Astrocyte (in vitro differentiated cells and primary cell): ENCODE results near the gene TNXB. TPM values are rescaled to one million over a fixed set of nuclear protein-coding genes. Genes with fewer than 3 reads are reported as not detected.

Source experiments
- DNase-seq: peaks from one replicate; pipeline ENCODE4 v3.0.0-alpha.2; 2010; ENCODE audit warnings: low read depth
- FAIRE-seq: peaks from 2 replicates; lab custom pipeline; 2011; peaks lifted over from hg19 to GRCh38; lab: Jason Lieb, UNC
- H2AFZ ChIP-seq: 2 replicates; pipeline ENCODE4 v1.6.0; 2012; ENCODE audit warnings: low read depth, low read length, inconsistent platforms
- H3K27ac ChIP-seq: 2 replicates; pipeline ENCODE4 v1.5.1; 2011; ENCODE audit warnings: low read depth, low read length, inconsistent platforms
- H3K27me3 ChIP-seq: 2 replicates; pipeline ENCODE4 v1.6.0; 2011; ENCODE audit warnings: low read length, inconsistent platforms; ENCODE audit not compliant: insufficient read depth
- H3K36me3 ChIP-seq: 2 replicates; pipeline ENCODE4 v1.5.1; 2011; ENCODE audit warnings: low read length, inconsistent platforms; ENCODE audit not compliant: insufficient read depth
- H3K4me1 ChIP-seq: 2 replicates; pipeline ENCODE4 v1.5.1; 2011; ENCODE audit warnings: low read length, inconsistent platforms; ENCODE audit not compliant: insufficient read depth
- H3K4me2 ChIP-seq: 2 replicates; pipeline ENCODE4 v1.6.0; 2012; ENCODE audit warnings: low read length, inconsistent platforms
- H3K4me3 ChIP-seq: 2 replicates; pipeline ENCODE4 v1.5.1; 2011; ENCODE audit warnings: low read depth, mild to moderate bottlenecking, low read length, inconsistent platforms; ENCODE audit not compliant: insufficient read depth
- H3K79me2 ChIP-seq: 2 replicates; pipeline ENCODE4 v1.6.0; 2012; ENCODE audit warnings: mild to moderate bottlenecking, low read length, inconsistent platforms; ENCODE audit not compliant: insufficient read depth
- H3K9ac ChIP-seq: 2 replicates; pipeline ENCODE4 v1.6.0; 2012; ENCODE audit warnings: mild to moderate bottlenecking, low read length, inconsistent platforms
- H3K9me3 ChIP-seq: 2 replicates; pipeline ENCODE4 v1.5.1; 2012; ENCODE audit warnings: low read depth, mild to moderate bottlenecking, low read length, inconsistent platforms; ENCODE audit not compliant: insufficient read depth
- H4K20me1 ChIP-seq: 2 replicates; pipeline ENCODE4 v1.6.0; 2012; ENCODE audit warnings: low read length, inconsistent platforms; ENCODE audit not compliant: insufficient read depth
- H3K27ac Mint-ChIP-seq: one replicate; pipeline ENCODE4 v1.8.0; 2021; ENCODE audit warnings: mild to moderate bottlenecking, mixed read lengths; ENCODE audit not compliant: unreplicated experiment
- H3K27me3 Mint-ChIP-seq: one replicate; pipeline ENCODE4 v1.8.0; 2021; ENCODE audit warnings: low read depth, mixed read lengths; ENCODE audit not compliant: unreplicated experiment
- H3K36me3 Mint-ChIP-seq: one replicate; pipeline ENCODE4 v1.8.0; 2021; ENCODE audit warnings: low read depth, mixed read lengths; ENCODE audit not compliant: unreplicated experiment
- H3K4me1 Mint-ChIP-seq: one replicate; pipeline ENCODE4 v1.8.0; 2021; ENCODE audit warnings: low read depth, mixed read lengths; ENCODE audit not compliant: unreplicated experiment
- H3K4me3 Mint-ChIP-seq: one replicate; pipeline ENCODE4 v1.8.0; 2021; ENCODE audit warnings: mild to moderate bottlenecking, moderate library complexity, mixed read lengths; ENCODE audit not compliant: unreplicated experiment
- H3K9me3 Mint-ChIP-seq: one replicate; pipeline ENCODE4 v1.8.0; 2021; ENCODE audit warnings: mild to moderate bottlenecking, mixed read lengths; ENCODE audit not compliant: unreplicated experiment
- EZH2 ChIP-seq: IDR thresholded peaks from 2 replicates; pipeline ENCODE4 v1.6.1; 2012; ENCODE audit warnings: mild to moderate bottlenecking, low read length, inconsistent platforms; ENCODE audit not compliant: insufficient read depth
- total RNA-seq: library from RNA; stranded (reverse); gene quantifications from 2 replicates; pipeline ENCODE4 v1.2.1, GENCODE V29; 2021
- TF ChIP-seq, protein P1 (sequence below): IDR thresholded peaks from 2 replicates; pipeline ENCODE4 v1.5.1; 2011; ENCODE audit warnings: low read depth, mild to moderate bottlenecking, inconsistent platforms, low read length, moderate library complexity; ENCODE audit not compliant: insufficient read depth

TNXB gene
- total RNA-seq, 1 donor from 2014 or later: 2.3 TPM

DNA sequence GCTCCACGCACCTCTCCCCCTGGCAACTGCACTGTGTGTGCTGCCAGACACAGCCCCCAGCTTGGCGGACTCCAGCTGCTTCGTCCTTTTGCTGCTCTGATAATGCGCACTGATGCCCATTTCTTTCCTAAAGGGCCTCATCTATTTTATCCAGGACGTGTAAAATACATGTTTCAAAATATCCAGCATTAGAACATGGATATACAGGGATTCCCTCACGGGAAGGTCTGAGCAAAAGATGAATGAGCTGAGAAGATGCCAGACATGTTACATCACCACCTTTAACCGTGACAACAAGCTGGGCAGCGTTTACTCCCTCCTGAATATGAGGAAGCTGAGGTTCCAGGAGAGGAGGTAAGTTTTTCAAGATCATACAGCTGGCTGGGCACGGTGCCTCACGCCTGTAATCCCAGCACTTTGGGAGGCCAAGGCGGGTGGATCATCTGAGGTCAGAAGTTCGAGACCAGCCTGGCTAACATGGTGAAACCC, 32.8 kb downstream of the TNXB start:
- DNase-seq (peak; percentile 83), FAIRE-seq (no peak)
- H3K4me3 Mint-ChIP-seq: peak overlapping the region; percentile 5
- Histone ChIP-seq H2AFZ (no peak overlapping the region), H3K4me3 (no peak overlapping the region), H3K36me3 (no peaks in the 10 kb centered on the region), H3K27me3 (peaks cover 28% of the 10 kb centered on the region), H4K20me1 (no peaks in the 10 kb centered on the region), H3K9ac (peak overlapping the region; percentile 12), H3K79me2 (no peaks in the 10 kb centered on the region), H3K9me3 (no peaks in the 10 kb centered on the region), H3K4me1 (peaks cover 24% of the 10 kb centered on the region), H3K4me2 (peak overlapping the region; percentile 34), H3K27ac (peak overlapping the region; percentile 10)
- H3K4me1 Mint-ChIP-seq: peaks cover 36% of the 10 kb centered on the region
- TF ChIP-seq, protein P1, sequence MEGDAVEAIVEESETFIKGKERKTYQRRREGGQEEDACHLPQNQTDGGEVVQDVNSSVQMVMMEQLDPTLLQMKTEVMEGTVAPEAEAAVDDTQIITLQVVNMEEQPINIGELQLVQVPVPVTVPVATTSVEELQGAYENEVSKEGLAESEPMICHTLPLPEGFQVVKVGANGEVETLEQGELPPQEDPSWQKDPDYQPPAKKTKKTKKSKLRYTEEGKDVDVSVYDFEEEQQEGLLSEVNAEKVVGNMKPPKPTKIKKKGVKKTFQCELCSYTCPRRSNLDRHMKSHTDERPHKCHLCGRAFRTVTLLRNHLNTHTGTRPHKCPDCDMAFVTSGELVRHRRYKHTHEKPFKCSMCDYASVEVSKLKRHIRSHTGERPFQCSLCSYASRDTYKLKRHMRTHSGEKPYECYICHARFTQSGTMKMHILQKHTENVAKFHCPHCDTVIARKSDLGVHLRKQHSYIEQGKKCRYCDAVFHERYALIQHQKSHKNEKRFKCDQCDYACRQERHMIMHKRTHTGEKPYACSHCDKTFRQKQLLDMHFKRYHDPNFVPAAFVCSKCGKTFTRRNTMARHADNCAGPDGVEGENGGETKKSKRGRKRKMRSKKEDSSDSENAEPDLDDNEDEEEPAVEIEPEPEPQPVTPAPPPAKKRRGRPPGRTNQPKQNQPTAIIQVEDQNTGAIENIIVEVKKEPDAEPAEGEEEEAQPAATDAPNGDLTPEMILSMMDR: no peak
- TF ChIP-seq EZH2: no peak
- H3K27ac Mint-ChIP-seq: peak overlapping the region; percentile 90
- peaks cover 37% of the 10 kb centered on the region for H3K27me3 Mint-ChIP-seq
- no peaks in the 10 kb centered on the region for H3K36me3 Mint-ChIP-seq
- H3K9me3 Mint-ChIP-seq: peaks cover 4% of the 10 kb centered on the region

DNA sequence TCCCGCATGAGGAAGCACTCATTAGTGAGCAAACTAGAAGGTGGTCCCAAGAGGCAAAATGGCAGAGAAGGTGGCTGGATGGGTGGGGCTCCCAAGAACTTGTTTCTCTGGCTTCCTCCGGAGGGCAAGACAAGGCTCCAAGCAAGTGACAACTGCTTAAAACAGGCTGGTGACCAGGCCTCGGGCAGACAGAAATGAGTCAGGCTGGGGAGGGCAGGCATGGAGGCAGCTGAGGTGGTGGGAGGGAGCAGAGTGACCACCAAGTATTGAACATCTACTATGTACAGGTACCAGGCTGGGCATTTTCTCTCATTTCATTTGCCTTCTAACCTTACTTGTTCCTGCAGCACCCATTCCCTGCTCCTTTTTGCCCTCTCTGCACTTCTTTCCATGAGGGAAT, 33.4 kb downstream of the TNXB start:
- H2AFZ ChIP-seq: no peak overlapping the region
- peak overlapping the region; percentile 90 for H3K27ac Mint-ChIP-seq
- DNase-seq: no peak
- peaks cover 18% of the 10 kb centered on the region for H3K4me1 ChIP-seq
- peaks cover 31% of the 10 kb centered on the region for H3K4me1 Mint-ChIP-seq
- H3K4me3 ChIP-seq: no peak overlapping the region
- H3K4me3 Mint-ChIP-seq: peak overlapping the region; percentile 5
- peaks cover 4% of the 10 kb centered on the region for H3K9me3 Mint-ChIP-seq
- peak overlapping the region; percentile 10 for H3K27ac ChIP-seq
- H3K36me3 ChIP-seq: no peaks in the 10 kb centered on the region
- H3K79me2 ChIP-seq: no peaks in the 10 kb centered on the region
- no peaks in the 10 kb centered on the region for H3K9me3 ChIP-seq
- peaks cover 35% of the 10 kb centered on the region for H3K27me3 Mint-ChIP-seq
- H3K4me2 ChIP-seq: peak overlapping the region; percentile 34
- no peaks in the 10 kb centered on the region for H3K36me3 Mint-ChIP-seq
- H4K20me1 ChIP-seq: no peaks in the 10 kb centered on the region
- peaks cover 26% of the 10 kb centered on the region for H3K27me3 ChIP-seq
- TF ChIP-seq EZH2: no peak
- TF ChIP-seq, protein P1: no peak
- no peak for FAIRE-seq
- peak overlapping the region; percentile 12 for H3K9ac ChIP-seq

DNA sequence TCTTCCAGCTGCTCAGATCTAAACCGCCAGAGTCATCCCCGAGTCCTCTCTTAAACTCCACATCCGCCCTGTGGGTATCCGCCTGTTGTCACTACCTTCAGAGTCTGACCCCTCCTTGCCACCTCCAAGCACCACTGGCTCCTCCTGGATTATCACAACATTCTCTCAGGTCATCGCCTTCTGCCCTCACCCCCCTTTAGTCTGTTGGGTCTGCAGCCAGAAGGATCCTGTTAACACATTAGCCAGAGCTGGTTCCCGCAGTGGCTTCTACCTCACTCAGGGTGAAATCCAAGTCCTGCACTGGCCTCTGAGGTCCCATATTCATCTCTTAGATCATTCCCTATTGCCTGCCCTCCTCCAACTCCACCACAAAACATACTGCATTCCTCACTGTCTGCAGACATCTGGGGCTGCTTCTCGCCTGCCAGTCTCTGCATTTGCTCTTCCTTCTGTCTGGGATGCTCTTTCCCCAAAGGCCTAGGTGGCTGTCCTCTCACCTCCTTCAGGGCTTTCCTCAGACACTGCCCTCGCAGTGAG, 34.1 kb downstream of the TNXB start:
- Histone ChIP-seq H3K9ac (no peak overlapping the region), H3K36me3 (no peaks in the 10 kb centered on the region), H3K4me1 (peaks cover 16% of the 10 kb centered on the region), H2AFZ (no peak overlapping the region), H3K27me3 (peaks cover 28% of the 10 kb centered on the region), H3K4me2 (no peak overlapping the region), H3K9me3 (no peaks in the 10 kb centered on the region), H3K27ac (no peak overlapping the region), H3K79me2 (no peaks in the 10 kb centered on the region), H3K4me3 (no peak overlapping the region), H4K20me1 (no peaks in the 10 kb centered on the region)
- no peak for FAIRE-seq
- peak overlapping the region; percentile 63 for H3K4me3 Mint-ChIP-seq
- peaks cover 4% of the 10 kb centered on the region for H3K9me3 Mint-ChIP-seq
- TF ChIP-seq, protein P1: no peak
- no peak for TF ChIP-seq EZH2
- no peaks in the 10 kb centered on the region for H3K36me3 Mint-ChIP-seq
- peak overlapping the region; percentile 90 for H3K27ac Mint-ChIP-seq
- H3K27me3 Mint-ChIP-seq: peaks cover 36% of the 10 kb centered on the region
- peaks cover 26% of the 10 kb centered on the region for H3K4me1 Mint-ChIP-seq
- DNase-seq: peak; percentile 40
